Calu3 (cell line): Measurements from ENCODE around the gene CD44. TPM values are rescaled to one million over a fixed set of nuclear protein-coding genes. Genes with fewer than 3 reads are reported as not detected.
"Not testable (repeated sequence)": the region's sequence is repeated elsewhere in the genome, so short reads cannot be mapped to it uniquely, and the experiment has no call there.

Experiments
- Bru-seq: library from RNA; stranded (reverse); fragments of 400-500 nt; gene quantifications from one replicate; lab custom pipeline; 2021; lab: Mats Ljungman, UMichigan
- BruChase-seq, 2 experiments: library from RNA; stranded (reverse); fragments of 400-500 nt; gene quantifications; one replicate each; lab custom pipeline; 2021; lab: Mats Ljungman, UMichigan
- BruUV-seq: library from RNA; stranded (reverse); fragments of 400-500 nt; replicated peaks from 2 replicates; lab custom pipeline; 2021; lab: Mats Ljungman, UMichigan
- CTCF ChIA-PET: fragments of 300-600 bp; sonication (Branson Sonifier 250); formaldehyde crosslinking; loops from one replicate; lab custom pipeline; 2022; ENCODE audit warnings: antibody characterized with exemption; lab: Charles Lee
- DNase-seq: peaks from one replicate; pipeline ENCODE4 v3.0.0; 2022
- H3K27ac Mint-ChIP-seq: one replicate; pipeline ENCODE4 v1.8.0; 2022; ENCODE audit warnings: mixed read lengths; ENCODE audit not compliant: unreplicated experiment
- H3K27me3 Mint-ChIP-seq: one replicate; pipeline ENCODE4 v1.8.0; 2022; ENCODE audit warnings: mixed read lengths; ENCODE audit not compliant: unreplicated experiment
- H3K36me3 Mint-ChIP-seq: one replicate; pipeline ENCODE4 v1.8.0; 2022; ENCODE audit warnings: mild to moderate bottlenecking, moderate library complexity, mixed read lengths; ENCODE audit not compliant: insufficient read depth, unreplicated experiment
- H3K4me1 Mint-ChIP-seq: one replicate; pipeline ENCODE4 v1.8.0; 2022; ENCODE audit warnings: mild to moderate bottlenecking, low read depth, mixed read lengths; ENCODE audit not compliant: unreplicated experiment
- H3K4me3 Mint-ChIP-seq: one replicate; pipeline ENCODE4 v1.8.0; 2022; ENCODE audit warnings: mild to moderate bottlenecking, low read depth, moderate library complexity, mixed read lengths; ENCODE audit not compliant: unreplicated experiment
- H3K9me3 Mint-ChIP-seq: one replicate; pipeline ENCODE4 v1.8.0; 2022; ENCODE audit warnings: low read depth, mixed read lengths; ENCODE audit not compliant: unreplicated experiment
- CTCF ChIP-seq: fragments of 200-600 bp; IDR thresholded peaks from one replicate; pipeline ENCODE4 v1.8.0; 2022; ENCODE audit warnings: antibody characterized with exemption; ENCODE audit not compliant: unreplicated experiment
- intact Hi-C: fragments of 100-400 bp; cut with micrococcal nuclease; formaldehyde crosslinking; loops from one replicate; pipeline ENCODE4 v1.10.0; 2022; ENCODE audit not compliant: unreplicated experiment
- long read RNA-seq: library from polyadenylated mRNA; stranded (forward); transcript quantifications from one replicate; pipeline ENCODE4 v2.0.0, GENCODE V29; 2022
- total RNA-seq: library from RNA; stranded (reverse); gene quantifications from 2 replicates; pipeline ENCODE4 v1.2.3, GENCODE V29; 2022

CD44 gene
- total RNA-seq (1,189 and 1,365 TPM in 2 replicates), Bru-seq, nascent RNA (percentile 99 among the genes with signal in this experiment), BruChase-seq, experiment 1, labeled RNA remaining after a 6-hour chase (percentile 98 among the genes with signal in this experiment), BruChase-seq, experiment 2, labeled RNA remaining after a 2-hour chase (percentile 97 among the genes with signal in this experiment)
- long read RNA-seq, full-length matches to known transcripts = 319 of 652 reads
- long read RNA-seq, partial matches to known transcripts = 154 of 652 reads
- long read RNA-seq, other reads (novel, unspliced or antisense) = 179 of 652 reads

- Mint-ChIP-seq H3K4me3 (peak within 1 kb of the TSS; percentile 87), H3K27ac (peak within 1 kb of the TSS; percentile 65), H3K36me3 (peaks cover 52% of the 10 kb centered on the region), H3K9me3 (no peaks in the 10 kb centered on the region), H3K27me3 (no peaks in the 10 kb centered on the region), H3K4me1 (peaks cover 59% of the 10 kb centered on the region)
- DNase-seq = peak; percentile 67
- intact Hi-C loops = no loop called here
- CTCF ChIA-PET = interaction anchor here (0.6 to 5.0 kb wide), 3 partner anchors 60 to 142 kb away, joined by 3 to 26 read pairs (median 3); no protein-coding TSS in a partner anchor
- TSS peak; percentile 34 for BruUV-seq
- TF ChIP-seq CTCF = no peak
Observed at GRCh38 chr11:35138943-35139721, at the start of gene CD44. CD44 (plus strand) TSS chr11:35139171; CDS start chr11:35139304, 133 bp downstream.

- no peak for DNase-seq
- intact Hi-C loops = loop anchor here (5.0 to 10.0 kb wide), 2 partner anchors 82 to 315 kb away; no protein-coding TSS in a partner anchor
- Mint-ChIP-seq H3K4me3 (no peak overlapping the region), H3K27me3 (no peaks in the 10 kb centered on the region), H3K27ac (no peak overlapping the region), H3K36me3 (no peaks in the 10 kb centered on the region), H3K9me3 (peaks cover 8% of the 10 kb centered on the region), H3K4me1 (peaks cover 23% of the 10 kb centered on the region)
- no peak for TF ChIP-seq CTCF
- CTCF ChIA-PET = no interaction called here
- no TSS peak for BruUV-seq
Observed at GRCh38 chr11:35089666-35090065, 49.3 kb upstream of the CD44 start.

- no peak for DNase-seq
Observed at GRCh38 chr11:35090125-35090524, 48.8 kb upstream of the CD44 start.

GRCh38 chr11:35090991-35091390 is 48.0 kb upstream of the CD44 start:
- H3K36me3 Mint-ChIP-seq, BruUV-seq, DNase-seq, H3K27ac Mint-ChIP-seq, H3K9me3 Mint-ChIP-seq, H3K27me3 Mint-ChIP-seq, H3K4me3 Mint-ChIP-seq, CTCF ChIA-PET, intact Hi-C loops: not testable (repeated sequence)
- H3K4me1 Mint-ChIP-seq = peaks cover 23% of the 10 kb centered on the region

More at GRCh38 chr11:35090125-35090524, 48.8 kb upstream of the CD44 start:
- Mint-ChIP-seq H3K36me3 (no peaks in the 10 kb centered on the region), H3K27ac (no peak overlapping the region), H3K4me1 (peaks cover 23% of the 10 kb centered on the region), H3K4me3 (no peak overlapping the region), H3K27me3 (no peaks in the 10 kb centered on the region), H3K9me3 (peaks cover 8% of the 10 kb centered on the region)
- intact Hi-C loops = no loop called here
- TF ChIP-seq CTCF = no peak
- BruUV-seq = no TSS peak
- CTCF ChIA-PET = no interaction called here
